OCI-LY3 (cell line): Measurements from ENCODE around the gene ARMC3.

ENCODE experiments used
- EZH2phosphoT487 ChIP-seq: fragments of 200-600 bp; shearing (Covaris generic); IDR thresholded peaks from 2 replicates; pipeline ENCODE4 v1.6.1; 2018; ENCODE audit warnings: antibody characterized with exemption, mixed run types, low read depth
- TF ChIP-seq, protein P1 (sequence below): fragments of 200-600, 300-600 bp; sonication (generic); IDR thresholded peaks from 2 replicates; pipeline ENCODE4 v1.5.1; 2014; ENCODE audit warnings: antibody characterized with exemption, low read length, low read depth

DNA sequence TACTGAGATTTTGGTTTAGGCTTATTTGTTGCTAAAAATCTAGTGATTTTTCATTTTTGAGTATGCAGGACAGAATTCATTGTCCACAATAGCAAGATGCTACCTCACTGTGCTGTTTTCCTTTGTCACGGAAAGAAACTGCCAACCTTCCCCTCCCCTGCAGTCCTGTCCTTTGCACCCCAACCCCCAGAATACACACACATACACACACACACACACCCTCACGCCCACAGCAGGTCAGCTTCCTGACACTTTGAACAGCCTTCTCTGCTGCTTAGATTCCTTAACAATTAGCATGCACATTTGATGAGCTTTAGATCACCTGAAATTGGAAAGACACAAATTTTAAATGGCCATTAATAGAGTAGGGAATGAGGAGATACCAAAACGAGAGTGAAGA, 32.1 kb downstream of the ARMC3 start:
- TF ChIP-seq, protein P1, sequence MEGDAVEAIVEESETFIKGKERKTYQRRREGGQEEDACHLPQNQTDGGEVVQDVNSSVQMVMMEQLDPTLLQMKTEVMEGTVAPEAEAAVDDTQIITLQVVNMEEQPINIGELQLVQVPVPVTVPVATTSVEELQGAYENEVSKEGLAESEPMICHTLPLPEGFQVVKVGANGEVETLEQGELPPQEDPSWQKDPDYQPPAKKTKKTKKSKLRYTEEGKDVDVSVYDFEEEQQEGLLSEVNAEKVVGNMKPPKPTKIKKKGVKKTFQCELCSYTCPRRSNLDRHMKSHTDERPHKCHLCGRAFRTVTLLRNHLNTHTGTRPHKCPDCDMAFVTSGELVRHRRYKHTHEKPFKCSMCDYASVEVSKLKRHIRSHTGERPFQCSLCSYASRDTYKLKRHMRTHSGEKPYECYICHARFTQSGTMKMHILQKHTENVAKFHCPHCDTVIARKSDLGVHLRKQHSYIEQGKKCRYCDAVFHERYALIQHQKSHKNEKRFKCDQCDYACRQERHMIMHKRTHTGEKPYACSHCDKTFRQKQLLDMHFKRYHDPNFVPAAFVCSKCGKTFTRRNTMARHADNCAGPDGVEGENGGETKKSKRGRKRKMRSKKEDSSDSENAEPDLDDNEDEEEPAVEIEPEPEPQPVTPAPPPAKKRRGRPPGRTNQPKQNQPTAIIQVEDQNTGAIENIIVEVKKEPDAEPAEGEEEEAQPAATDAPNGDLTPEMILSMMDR: no peak
- no peak for TF ChIP-seq EZH2phosphoT487
